ENCODE measurements around the gene CLDN34. TPM values are rescaled to one million over a fixed set of nuclear protein-coding genes. Genes with fewer than 3 reads are reported as not detected.

Gene CLDN34
- total and polyA plus RNA-seq, 2 of the 13 experiments (the other 11 are each of a cell fraction or from before 2014, with no cell fraction given): not detected

DNA sequence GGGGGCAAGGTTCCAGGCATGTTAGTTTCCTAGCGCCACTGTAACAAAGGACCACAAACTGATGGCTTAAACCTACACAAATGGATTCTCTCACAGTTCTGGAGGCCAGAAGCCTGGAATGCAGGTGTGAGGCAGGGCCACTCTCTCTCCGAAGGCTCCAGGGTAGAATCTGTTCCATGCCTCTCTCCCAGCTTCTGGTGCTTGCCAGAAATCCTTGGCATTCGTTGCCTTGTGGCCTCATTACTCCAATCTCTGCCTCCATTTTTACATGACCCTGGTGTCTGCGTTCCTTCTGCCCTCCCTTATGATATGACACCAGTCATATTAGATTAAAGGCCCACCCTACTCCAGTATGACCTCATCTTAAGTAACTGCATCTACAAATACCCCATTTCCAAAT lies 39.6 kb downstream of the CLDN34 start (continued):
- TF ChIP-seq, protein P1, sequence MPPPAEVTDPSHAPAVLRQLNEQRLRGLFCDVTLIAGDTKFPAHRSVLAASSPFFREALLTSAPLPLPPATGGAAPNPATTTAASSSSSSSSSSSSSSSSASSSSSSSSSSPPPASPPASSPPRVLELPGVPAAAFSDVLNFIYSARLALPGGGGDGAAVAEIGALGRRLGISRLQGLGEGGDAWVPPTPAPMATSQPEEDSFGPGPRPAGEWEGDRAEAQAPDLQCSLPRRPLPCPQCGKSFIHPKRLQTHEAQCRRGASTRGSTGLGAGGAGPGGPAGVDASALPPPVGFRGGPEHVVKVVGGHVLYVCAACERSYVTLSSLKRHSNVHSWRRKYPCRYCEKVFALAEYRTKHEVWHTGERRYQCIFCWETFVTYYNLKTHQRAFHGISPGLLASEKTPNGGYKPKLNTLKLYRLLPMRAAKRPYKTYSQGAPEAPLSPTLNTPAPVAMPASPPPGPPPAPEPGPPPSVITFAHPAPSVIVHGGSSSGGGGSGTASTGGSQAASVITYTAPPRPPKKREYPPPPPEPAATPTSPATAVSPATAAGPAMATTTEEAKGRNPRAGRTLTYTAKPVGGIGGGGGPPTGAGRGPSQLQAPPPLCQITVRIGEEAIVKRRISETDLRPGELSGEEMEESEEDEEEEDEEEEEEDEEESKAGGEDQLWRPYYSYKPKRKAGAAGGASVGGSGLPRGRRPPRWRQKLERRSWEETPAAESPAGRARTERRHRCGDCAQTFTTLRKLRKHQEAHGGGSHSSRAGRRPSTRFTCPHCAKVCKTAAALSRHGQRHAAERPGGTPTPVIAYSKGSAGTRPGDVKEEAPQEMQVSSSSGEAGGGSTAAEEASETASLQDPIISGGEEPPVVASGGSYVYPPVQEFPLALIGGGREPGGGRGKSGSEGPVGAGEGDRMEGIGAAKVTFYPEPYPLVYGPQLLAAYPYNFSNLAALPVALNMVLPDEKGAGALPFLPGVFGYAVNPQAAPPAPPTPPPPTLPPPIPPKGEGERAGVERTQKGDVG (CRISPR knock-in tag; IDR thresholded peaks at IDR 0.05; ENCODE audit: borderline replicate concordance): no peak
- no peak for TF ChIP-seq CENPX (CRISPR knock-in tag; IDR thresholded peaks at IDR 0.05)
- no peak for TF ChIP-seq PHF20 (CRISPR knock-in tag; IDR thresholded peaks at IDR 0.05)
- no peak for TF ChIP-seq ZNF496 (CRISPR knock-in tag; IDR thresholded peaks at IDR 0.05; ENCODE audit: insufficient replicate concordance)
- TF ChIP-seq GABPA (IDR thresholded peaks at IDR 0.05; ENCODE audit: low read depth, low read length): no peak
- TF ChIP-seq GABPA (CRISPR knock-in tag; IDR thresholded peaks at IDR 0.05; ENCODE audit: low read depth): no peak
- TF ChIP-seq, protein P2, sequence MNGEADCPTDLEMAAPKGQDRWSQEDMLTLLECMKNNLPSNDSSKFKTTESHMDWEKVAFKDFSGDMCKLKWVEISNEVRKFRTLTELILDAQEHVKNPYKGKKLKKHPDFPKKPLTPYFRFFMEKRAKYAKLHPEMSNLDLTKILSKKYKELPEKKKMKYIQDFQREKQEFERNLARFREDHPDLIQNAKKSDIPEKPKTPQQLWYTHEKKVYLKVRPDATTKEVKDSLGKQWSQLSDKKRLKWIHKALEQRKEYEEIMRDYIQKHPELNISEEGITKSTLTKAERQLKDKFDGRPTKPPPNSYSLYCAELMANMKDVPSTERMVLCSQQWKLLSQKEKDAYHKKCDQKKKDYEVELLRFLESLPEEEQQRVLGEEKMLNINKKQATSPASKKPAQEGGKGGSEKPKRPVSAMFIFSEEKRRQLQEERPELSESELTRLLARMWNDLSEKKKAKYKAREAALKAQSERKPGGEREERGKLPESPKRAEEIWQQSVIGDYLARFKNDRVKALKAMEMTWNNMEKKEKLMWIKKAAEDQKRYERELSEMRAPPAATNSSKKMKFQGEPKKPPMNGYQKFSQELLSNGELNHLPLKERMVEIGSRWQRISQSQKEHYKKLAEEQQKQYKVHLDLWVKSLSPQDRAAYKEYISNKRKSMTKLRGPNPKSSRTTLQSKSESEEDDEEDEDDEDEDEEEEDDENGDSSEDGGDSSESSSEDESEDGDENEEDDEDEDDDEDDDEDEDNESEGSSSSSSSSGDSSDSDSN (CRISPR knock-in tag; IDR thresholded peaks at IDR 0.05): no peak
- no peak for TF ChIP-seq FOXK2 (IDR thresholded peaks at IDR 0.05)
- TF ChIP-seq ATF4 (CRISPR knock-in tag; IDR thresholded peaks at IDR 0.05): no peak
- TF ChIP-seq, protein P3, sequence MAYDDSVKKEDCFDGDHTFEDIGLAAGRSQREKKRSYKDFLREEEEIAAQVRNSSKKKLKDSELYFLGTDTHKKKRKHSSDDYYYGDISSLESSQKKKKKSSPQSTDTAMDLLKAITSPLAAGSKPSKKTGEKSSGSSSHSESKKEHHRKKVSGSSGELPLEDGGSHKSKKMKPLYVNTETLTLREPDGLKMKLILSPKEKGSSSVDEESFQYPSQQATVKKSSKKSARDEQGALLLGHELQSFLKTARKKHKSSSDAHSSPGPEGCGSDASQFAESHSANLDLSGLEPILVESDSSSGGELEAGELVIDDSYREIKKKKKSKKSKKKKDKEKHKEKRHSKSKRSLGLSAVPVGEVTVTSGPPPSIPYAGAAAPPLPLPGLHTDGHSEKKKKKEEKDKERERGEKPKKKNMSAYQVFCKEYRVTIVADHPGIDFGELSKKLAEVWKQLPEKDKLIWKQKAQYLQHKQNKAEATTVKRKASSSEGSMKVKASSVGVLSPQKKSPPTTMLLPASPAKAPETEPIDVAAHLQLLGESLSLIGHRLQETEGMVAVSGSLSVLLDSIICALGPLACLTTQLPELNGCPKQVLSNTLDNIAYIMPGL (CRISPR knock-in tag; IDR thresholded peaks at IDR 0.05; ENCODE audit: borderline replicate concordance in 1 of 2, low read depth in 1 of 2): no peak
